ENCODE results near the gene FAM118A.

DNA sequence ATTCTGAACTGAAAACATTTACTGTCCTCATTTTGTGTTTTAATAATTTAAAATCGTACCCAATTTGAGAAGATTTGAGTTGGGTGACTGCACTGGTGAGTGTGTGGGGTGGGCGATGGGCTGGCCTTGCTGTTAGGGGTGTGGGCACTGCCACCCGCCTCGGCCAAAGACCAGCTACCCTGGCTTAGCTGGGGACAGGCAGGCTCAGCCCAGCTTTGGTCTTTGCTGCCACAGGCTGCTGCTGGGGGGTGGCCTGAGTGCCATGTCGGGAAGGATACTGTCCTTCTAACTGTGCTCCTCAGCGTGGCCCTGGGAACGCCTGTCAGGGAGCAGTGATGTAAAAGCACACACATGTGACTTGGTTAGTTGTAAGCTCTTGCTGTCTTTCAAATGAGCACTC lies 22.3 kb downstream of the FAM118A start:
- TF ChIP-seq, protein P1, sequence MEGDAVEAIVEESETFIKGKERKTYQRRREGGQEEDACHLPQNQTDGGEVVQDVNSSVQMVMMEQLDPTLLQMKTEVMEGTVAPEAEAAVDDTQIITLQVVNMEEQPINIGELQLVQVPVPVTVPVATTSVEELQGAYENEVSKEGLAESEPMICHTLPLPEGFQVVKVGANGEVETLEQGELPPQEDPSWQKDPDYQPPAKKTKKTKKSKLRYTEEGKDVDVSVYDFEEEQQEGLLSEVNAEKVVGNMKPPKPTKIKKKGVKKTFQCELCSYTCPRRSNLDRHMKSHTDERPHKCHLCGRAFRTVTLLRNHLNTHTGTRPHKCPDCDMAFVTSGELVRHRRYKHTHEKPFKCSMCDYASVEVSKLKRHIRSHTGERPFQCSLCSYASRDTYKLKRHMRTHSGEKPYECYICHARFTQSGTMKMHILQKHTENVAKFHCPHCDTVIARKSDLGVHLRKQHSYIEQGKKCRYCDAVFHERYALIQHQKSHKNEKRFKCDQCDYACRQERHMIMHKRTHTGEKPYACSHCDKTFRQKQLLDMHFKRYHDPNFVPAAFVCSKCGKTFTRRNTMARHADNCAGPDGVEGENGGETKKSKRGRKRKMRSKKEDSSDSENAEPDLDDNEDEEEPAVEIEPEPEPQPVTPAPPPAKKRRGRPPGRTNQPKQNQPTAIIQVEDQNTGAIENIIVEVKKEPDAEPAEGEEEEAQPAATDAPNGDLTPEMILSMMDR (IDR thresholded peaks at IDR 0.05) = no peak
- TF ChIP-seq POLR2AphosphoS5 (IDR thresholded peaks at IDR 0.05) = no peak
- no peak for TF ChIP-seq POLR2A (IDR thresholded peaks at IDR 0.05)

Measured in breast epithelium (tissue), 3 donors.